ENCODE measurements around the gene PTOV1.
A peak's percentile ranks its signal among the peaks of the same experiment; 100 is the strongest.

The PTOV1 gene

GRCh38 chr19:49806620-49806959 is 44.4 kb upstream of the PTOV1 start:
- Histone ChIP-seq H3K27me3 (ENCODE audit: control insufficient read depth, low read length) (no peaks in the 10 kb centered on the region), H3K4me2 (ENCODE audit: low read length) (no peak overlapping the region), H3K9me3 (ENCODE audit: control insufficient read depth, insufficient read depth, low read length) (no peaks in the 10 kb centered on the region), H3K79me2 (ENCODE audit: control insufficient read depth, low read length) (no peaks in the 10 kb centered on the region), H3K4me1 (ENCODE audit: control insufficient read depth, low read length) (peaks cover 26% of the 10 kb centered on the region), H3K9me2 (replicated peaks; ENCODE audit: control insufficient read depth, low read length) (no peaks in the 10 kb centered on the region), H3K27ac (ENCODE audit: low read depth, low read length) (no peak overlapping the region), H4K20me1 (ENCODE audit: control insufficient read depth, insufficient read depth, low read depth, low read length) (peaks cover 4% of the 10 kb centered on the region), H3F3A (ENCODE audit: control insufficient read depth, insufficient read depth) (no peaks in the 10 kb centered on the region), H3K36me3 (ENCODE audit: control insufficient read depth, low read length) (peaks cover 45% of the 10 kb centered on the region), H3K4me3 (ENCODE audit: low read length) (no peak overlapping the region)
- TF ChIP-seq EZH2phosphoT487 (IDR thresholded peaks at IDR 0.05; ENCODE audit: borderline replicate concordance, low read length), result no peak
- TF ChIP-seq CTCF (IDR thresholded peaks at IDR 0.05; ENCODE audit: low read depth, low read length, poor library complexity, severe bottlenecking), result no peak

GRCh38 chr19:49807058-49807903 is 43.7 kb upstream of the PTOV1 start:
- H3K4me1 ChIP-seq (ENCODE audit: control insufficient read depth, low read length), result peaks cover 30% of the 10 kb centered on the region
- no peak overlapping the region for H3K4me3 ChIP-seq (ENCODE audit: low read length)
- no peak overlapping the region for H3K4me2 ChIP-seq (ENCODE audit: low read length)
- no peaks in the 10 kb centered on the region for H3K9me2 ChIP-seq (replicated peaks; ENCODE audit: control insufficient read depth, low read length)
- no peak overlapping the region for H3K27ac ChIP-seq (ENCODE audit: low read depth, low read length)
- TF ChIP-seq CTCF (IDR thresholded peaks at IDR 0.05; ENCODE audit: low read depth, low read length, poor library complexity, severe bottlenecking) (no peak), EZH2phosphoT487 (IDR thresholded peaks at IDR 0.05; ENCODE audit: borderline replicate concordance, low read length) (no peak)
- no peaks in the 10 kb centered on the region for H3K27me3 ChIP-seq (ENCODE audit: control insufficient read depth, low read length)
- H3K9me3 ChIP-seq (ENCODE audit: control insufficient read depth, insufficient read depth, low read length), result no peaks in the 10 kb centered on the region
- no peaks in the 10 kb centered on the region for H3K79me2 ChIP-seq (ENCODE audit: control insufficient read depth, low read length)
- H3F3A ChIP-seq (ENCODE audit: control insufficient read depth, insufficient read depth), result 0 out of 2 replicates have a peak, but pooled peaks cover 1% of the 10 kb centered on the region
- peaks cover 4% of the 10 kb centered on the region for H4K20me1 ChIP-seq (ENCODE audit: control insufficient read depth, insufficient read depth, low read depth, low read length)
- peaks cover 43% of the 10 kb centered on the region for H3K36me3 ChIP-seq (ENCODE audit: control insufficient read depth, low read length)

- Histone ChIP-seq H3K79me2 (ENCODE audit: control insufficient read depth, low read length) (peaks cover 5% of the 10 kb centered on the region; the same call in 1 of the 2 replicates), H3K4me3 (ENCODE audit: low read length) (peak overlapping the region; percentile 76)
Observed at GRCh38 chr19:49807904-49808675, 42.9 kb upstream of the PTOV1 start.

More at GRCh38 chr19:49807904-49808675, 42.9 kb upstream of the PTOV1 start:
- Histone ChIP-seq H3K4me2 (ENCODE audit: low read length) (peak overlapping the region; percentile 98), H3K27me3 (ENCODE audit: control insufficient read depth, low read length) (no peaks in the 10 kb centered on the region), H3F3A (ENCODE audit: control insufficient read depth, insufficient read depth) (0 out of 2 replicates have a peak, but pooled peaks cover 4% of the 10 kb centered on the region), H3K9me2 (replicated peaks; ENCODE audit: control insufficient read depth, low read length) (no peaks in the 10 kb centered on the region), H3K9me3 (ENCODE audit: control insufficient read depth, insufficient read depth, low read length) (no peaks in the 10 kb centered on the region), H4K20me1 (ENCODE audit: control insufficient read depth, insufficient read depth, low read depth, low read length) (peaks cover 4% of the 10 kb centered on the region), H3K27ac (ENCODE audit: low read depth, low read length) (no peak overlapping the region), H3K4me1 (ENCODE audit: control insufficient read depth, low read length) (peaks cover 35% of the 10 kb centered on the region), H3K36me3 (ENCODE audit: control insufficient read depth, low read length) (peaks cover 36% of the 10 kb centered on the region)
- TF ChIP-seq EZH2phosphoT487 (IDR thresholded peaks at IDR 0.05; ENCODE audit: borderline replicate concordance, low read length) (no peak), CTCF (IDR thresholded peaks at IDR 0.05; ENCODE audit: low read depth, low read length, poor library complexity, severe bottlenecking) (no peak)

Data from DOHH2 (cell line).